GM21515 (cell line): Measurements from ENCODE around the gene ALOX12B.
"Not testable (repeated sequence)": the region's sequence is repeated elsewhere in the genome, so short reads cannot be mapped to it uniquely, and the experiment has no call there.

ENCODE experiments used
- ATAC-seq: cut with Tn5 transposase; IDR thresholded peaks from one replicate; pipeline ENCODE4 v1.9.1; 2021; ENCODE audit not compliant: unreplicated experiment

Gene ALOX12B

DNA sequence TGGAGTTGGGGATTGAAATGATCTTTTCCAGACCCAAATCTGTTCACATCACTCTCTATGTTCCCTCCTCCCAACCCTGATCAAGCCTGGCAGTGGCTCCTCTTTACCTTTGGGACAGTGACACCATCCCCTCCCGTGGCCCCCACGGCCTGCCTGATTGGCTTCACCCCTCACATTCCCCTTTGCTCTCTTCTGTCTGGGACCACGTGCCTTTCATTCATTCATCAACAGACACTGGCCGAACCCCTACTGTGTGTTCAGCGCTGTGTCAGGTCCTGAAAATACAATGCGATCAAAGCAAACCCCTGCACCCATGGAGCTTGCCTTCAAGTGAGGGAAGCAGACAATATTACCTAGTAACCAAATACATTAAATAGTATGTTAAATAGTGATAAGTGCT, 2.2 kb upstream of the ALOX12B start:
- no peak for ATAC-seq

- no peak for ATAC-seq
Measured at GRCh38 chr17:8087952-8088230, 375 bp upstream of the ALOX12B start.

DNA sequence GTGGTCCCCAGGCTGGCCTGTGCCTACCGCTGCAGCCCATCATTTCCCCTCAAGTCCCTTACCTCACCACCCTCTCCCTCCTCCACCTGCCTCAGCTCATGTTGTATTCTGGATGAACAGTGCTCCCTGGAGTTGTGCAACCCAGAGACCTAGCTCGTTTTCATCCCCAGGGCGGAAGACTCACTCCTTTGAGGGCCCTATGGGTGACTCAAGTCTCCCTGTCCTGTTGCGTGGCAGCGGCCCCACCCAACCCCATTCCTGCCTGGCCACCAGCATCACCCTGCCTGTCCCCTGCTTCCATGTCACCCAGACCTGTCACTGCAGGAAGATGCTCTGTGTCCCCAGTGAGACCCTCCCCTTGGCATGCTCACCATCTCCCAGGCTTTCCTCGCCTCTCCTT, 3.3 kb downstream of the ALOX12B start:
- ATAC-seq: no peak

DNA sequence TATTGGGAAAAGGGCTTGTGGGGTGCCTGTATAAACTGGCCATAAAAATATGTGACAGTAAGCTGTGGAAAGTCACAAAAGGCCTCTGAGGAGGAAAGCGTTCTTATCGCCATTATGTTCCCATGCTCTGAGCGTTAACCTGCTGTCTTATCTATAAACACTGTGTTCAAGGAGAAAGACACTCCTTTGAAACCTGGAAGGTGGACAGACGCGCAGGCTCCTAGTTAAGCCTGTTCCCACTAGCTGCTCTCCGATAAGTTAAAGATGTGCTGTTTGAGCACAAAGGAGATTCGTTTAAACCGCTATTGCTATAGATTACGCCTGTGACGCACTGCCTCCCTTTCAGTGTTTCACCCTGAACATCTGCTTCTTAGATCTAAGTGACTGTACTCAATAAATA, 5.2 kb downstream of the ALOX12B start:
- ATAC-seq: no peak

DNA sequence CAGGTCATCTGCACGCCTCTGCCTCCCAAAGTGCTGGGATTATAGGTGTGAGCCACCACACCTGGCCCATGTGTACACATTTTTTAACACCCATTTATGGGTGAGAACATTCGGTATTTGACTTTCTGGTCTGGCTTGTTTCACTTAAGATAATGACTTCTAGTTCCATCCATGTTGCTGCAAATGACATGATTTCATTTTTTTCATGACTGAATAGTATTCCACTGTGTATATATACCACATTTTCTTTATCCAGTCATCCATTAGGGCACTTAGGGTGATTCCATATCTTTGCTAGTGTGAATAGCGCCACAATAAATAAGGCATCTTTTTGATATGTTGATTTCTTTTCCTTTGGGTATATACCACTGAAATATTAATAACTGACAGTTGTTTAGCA, 5.6 kb downstream of the ALOX12B start:
- ATAC-seq: no peak

GRCh38 chr17:8080799-8081219, 6.7 kb downstream of the ALOX12B start:
- no peak for ATAC-seq

GRCh38 chr17:8080208-8080798, 7.2 kb downstream of the ALOX12B start:
- no peak for ATAC-seq

DNA sequence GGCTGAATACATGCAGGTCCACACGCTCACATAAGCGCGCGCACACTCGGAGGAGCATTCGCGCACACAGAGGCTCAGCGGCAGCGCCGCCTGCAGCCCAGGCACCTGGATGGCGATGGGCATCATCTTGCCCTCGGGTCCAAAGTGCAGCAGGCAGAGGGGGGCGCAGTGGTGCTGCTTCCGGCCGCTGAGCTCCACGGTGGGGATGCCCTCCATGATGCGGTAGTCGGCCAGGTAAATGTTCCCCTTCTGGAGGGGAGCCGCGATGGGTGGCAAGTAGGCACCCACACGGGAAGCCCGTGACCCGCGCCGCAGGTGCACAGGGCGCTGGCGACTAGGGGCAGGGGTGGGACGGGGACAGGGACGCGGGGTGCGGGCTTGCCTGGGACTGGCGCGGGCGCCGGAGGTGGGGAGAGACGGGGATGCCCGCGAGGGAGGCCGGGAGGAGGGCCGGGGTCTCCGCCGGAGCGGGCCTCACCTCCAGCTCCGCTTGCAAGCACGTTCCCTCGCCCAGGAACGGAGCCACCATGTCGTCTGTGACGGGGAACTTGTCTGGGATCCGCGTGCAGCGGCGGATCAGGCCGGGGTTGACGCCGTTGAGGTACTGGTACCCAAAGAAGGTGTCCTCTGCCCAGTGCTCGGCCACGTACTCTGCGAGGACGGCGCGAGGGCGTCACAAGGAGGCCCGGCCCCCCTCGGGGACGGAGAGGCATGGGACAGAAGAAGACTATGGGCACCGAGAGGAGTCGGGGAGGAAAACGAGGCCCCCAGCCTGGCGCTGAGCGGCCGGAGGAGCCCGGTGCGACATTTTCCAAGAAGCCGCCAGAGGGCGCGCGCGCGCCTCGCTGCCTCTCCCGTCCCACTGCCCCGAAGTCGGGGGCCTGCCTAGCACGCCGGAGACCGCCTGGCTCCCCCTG, 8.0 kb downstream of the ALOX12B start:
- ATAC-seq: no peak

- ATAC-seq: not testable (repeated sequence)
Measured at GRCh38 chr17:8077939-8078338, 9.6 kb downstream of the ALOX12B start.

DNA sequence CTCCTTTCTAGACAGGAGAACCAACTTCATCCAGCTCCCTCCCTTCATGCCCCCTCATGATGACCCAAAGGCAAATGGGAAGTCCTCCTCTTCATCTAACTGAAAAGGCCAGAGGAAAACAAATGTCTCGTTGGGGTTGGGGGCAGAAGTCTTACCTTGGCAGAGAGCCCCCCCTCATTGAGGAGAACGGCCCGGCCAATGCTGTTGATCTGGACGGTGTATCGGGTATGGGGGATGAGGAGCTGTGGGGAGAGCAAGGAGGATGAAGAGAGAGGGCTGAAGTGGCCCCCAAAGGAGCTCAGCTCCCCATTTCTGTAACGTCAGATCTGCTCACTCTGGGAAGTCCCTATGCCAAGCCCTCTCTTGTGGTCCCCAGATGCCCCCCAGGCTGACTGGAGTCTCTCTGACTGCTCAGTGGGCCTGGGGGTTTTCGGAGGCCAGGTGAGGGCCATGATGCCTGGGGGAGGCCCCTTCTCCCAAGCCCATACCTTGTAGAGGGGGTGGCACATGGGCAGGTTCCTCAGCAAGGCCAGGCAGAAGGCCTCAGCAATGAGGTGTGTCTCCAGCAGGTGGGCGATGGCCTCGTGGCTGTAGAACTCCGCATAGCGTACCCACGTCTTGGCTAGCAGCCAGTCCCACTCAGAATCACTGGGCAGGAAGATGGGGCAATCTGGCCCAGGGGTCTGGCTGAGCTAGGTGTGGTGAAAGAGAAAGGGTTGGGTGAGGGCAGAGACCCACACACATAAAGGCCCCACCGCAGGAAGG, 10.8 kb downstream of the ALOX12B start:
- ATAC-seq: no peak

- no peak for ATAC-seq
Measured at GRCh38 chr17:8075574-8076342, 11.8 kb downstream of the ALOX12B start.

DNA sequence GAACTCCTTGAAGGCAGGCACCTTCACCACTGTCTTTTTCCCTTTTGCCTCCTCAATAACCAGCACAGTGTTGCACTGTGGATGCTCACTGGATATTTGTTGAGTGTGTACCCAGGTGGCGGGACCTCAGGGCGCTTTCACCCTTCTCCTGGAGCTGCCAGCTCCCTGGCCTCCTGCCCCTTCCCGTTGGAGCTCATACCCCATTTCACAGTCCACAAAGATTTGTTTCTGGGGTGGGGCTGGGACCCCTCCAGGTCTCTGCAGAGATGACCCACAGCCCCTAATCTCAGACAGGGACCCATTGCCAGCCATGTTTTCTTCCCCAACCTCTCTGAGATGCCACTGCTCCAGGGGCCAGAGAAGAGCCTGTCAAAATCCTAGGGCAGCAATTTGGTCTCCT, 12.4 kb downstream of the ALOX12B start:
- no peak for ATAC-seq

GRCh38 chr17:8074554-8074953, 13.0 kb downstream of the ALOX12B start:
- ATAC-seq: no peak

DNA sequence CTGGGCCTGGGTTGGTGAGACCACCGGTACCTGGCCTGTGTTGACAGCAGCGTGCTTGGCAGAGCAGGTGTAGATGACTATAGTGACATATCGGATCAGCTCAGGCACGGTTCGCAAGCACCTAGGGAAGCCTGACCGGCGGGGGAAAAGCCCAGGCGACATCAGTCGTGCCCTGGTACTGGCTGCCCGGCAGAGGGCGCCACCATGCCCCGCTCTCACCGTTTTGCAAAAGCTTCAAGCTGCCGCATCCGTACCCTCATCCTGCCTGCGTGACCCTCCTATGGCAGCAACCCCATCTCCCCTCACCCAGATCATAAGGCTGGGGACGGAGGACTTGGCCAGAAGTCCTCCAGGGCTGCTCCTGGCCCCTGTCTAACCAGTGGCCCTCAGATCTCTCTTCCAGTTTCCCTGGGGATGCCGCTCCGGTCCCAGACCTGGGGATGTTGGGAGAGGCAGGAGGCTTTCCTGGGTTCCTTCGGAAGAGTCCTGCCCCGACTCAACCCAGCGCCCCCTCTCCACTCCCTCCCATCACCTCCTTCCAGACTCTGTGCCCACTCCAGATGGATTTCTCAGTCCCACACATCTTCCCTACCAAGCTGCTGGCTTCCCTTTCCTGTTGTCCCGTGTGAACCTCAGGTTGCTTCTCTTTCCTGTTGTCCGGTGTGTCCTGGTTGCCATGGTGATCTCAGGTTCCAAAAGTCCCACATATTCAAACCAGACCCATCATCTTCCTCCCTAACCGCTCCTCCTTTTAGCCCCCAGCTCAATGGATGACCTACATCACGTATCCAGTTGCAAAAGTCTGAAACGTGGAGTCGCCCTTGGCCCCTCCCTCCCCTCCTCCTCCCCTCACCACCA, 13.7 kb downstream of the ALOX12B start:
- no peak for ATAC-seq

GRCh38 chr17:8072729-8073461, 14.6 kb downstream of the ALOX12B start:
- no peak for ATAC-seq

- no peak for ATAC-seq
Measured at GRCh38 chr17:8072341-8072728, 15.2 kb downstream of the ALOX12B start.

- ATAC-seq: no peak
Measured at GRCh38 chr17:8071496-8071895, 16.0 kb downstream of the ALOX12B start.

DNA sequence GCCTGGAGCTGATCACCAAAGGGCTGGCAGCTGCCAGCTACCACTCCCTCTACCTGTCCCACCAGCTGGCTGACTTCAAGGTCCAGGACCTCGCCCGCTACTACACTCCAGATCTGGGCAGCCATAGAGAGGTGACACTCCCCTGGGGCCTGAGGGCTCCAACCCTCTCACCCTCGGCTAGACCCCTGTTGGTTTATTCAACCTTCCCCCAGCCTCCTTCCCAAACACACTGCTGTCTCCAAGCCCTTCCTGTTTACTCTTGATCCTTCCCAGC, 18.0 kb downstream of the ALOX12B start:
- ATAC-seq: no peak

- no peak for ATAC-seq
Measured at GRCh38 chr17:8068736-8069586, 18.6 kb downstream of the ALOX12B start.
